Endodermal cell (in vitro differentiated cells): ENCODE results near the gene HHAT. TPM values are rescaled to one million over a fixed set of nuclear protein-coding genes. Genes with fewer than 3 reads are reported as not detected.

Experiments
- DNase-seq: peaks from one replicate; pipeline ENCODE4 v3.0.0-alpha.2; 2017
- H3K27ac ChIP-seq: 2 replicates; pipeline ENCODE4 v1.5.1; 2013; ENCODE audit warnings: mild to moderate bottlenecking, low read depth, low read length, moderate library complexity
- H3K27me3 ChIP-seq: 2 replicates; pipeline ENCODE4 v1.6.1; 2013; ENCODE audit warnings: mild to moderate bottlenecking, low read length, moderate library complexity; ENCODE audit not compliant: insufficient read depth, control insufficient read depth, poor library complexity, severe bottlenecking
- H3K36me3 ChIP-seq: 2 replicates; pipeline ENCODE4 v1.7.0; 2013; ENCODE audit warnings: mild to moderate bottlenecking, low read length, moderate library complexity; ENCODE audit not compliant: control insufficient read depth, insufficient read depth
- H3K4me1 ChIP-seq: one replicate; pipeline ENCODE4 v1.7.0; 2013; ENCODE audit warnings: low read length; ENCODE audit not compliant: control insufficient read depth, insufficient read depth
- H3K4me3 ChIP-seq: 2 replicates; pipeline ENCODE4 v1.5.1; 2013; ENCODE audit warnings: mild to moderate bottlenecking, low read length, moderate library complexity
- H3K9ac ChIP-seq: 2 replicates; pipeline ENCODE4 v1.6.1; 2013; ENCODE audit warnings: mild to moderate bottlenecking, low read length, moderate library complexity; ENCODE audit not compliant: poor library complexity, severe bottlenecking; ENCODE audit errors: extremely low read depth
- H3K9me3 ChIP-seq: 2 replicates; pipeline ENCODE4 v1.6.1; 2013; ENCODE audit warnings: mild to moderate bottlenecking, low read length, moderate library complexity; ENCODE audit not compliant: control insufficient read depth
- H3K27ac Mint-ChIP-seq: 2 replicates; pipeline ENCODE4 v1.8.0; 2020; ENCODE audit warnings: mixed read lengths
- H3K27me3 Mint-ChIP-seq: 2 replicates; pipeline ENCODE4 v1.8.0; 2021; ENCODE audit warnings: mild to moderate bottlenecking, mixed read lengths; ENCODE audit not compliant: insufficient read depth
- H3K36me3 Mint-ChIP-seq: 2 replicates; pipeline ENCODE4 v1.8.0; 2020; ENCODE audit warnings: low read depth, mixed read lengths
- H3K4me1 Mint-ChIP-seq: 2 replicates; pipeline ENCODE4 v1.8.0; 2020; ENCODE audit warnings: mixed read lengths
- H3K4me3 Mint-ChIP-seq: 2 replicates; pipeline ENCODE4 v1.8.0; 2020; ENCODE audit warnings: mild to moderate bottlenecking, moderate library complexity, mixed read lengths
- H3K9me3 Mint-ChIP-seq: 2 replicates; pipeline ENCODE4 v1.8.0; 2020; ENCODE audit warnings: mild to moderate bottlenecking, mixed read lengths
- WGBS, 2 experiments: methylation state at CpG; one replicate each; pipeline versions ENCODE4 v1.1.5 to v1.1.7; 2013; ENCODE audit warnings: missing lambda C conversion rate in 2 of 2, mixed read lengths in 1 of 2; ENCODE audit not compliant: insufficient coverage in 1 of 2, insufficient read length in 1 of 2; 5-methylcytosine and 5-hydroxymethylcytosine counted together
- total RNA-seq, 2 donors: library from RNA; stranded (reverse); fragmentation: NEBNext Ultra II Directional in 1 of 2; extraction: Animal tissue kit (Norgen Biotek cat#: 25700) in 1 of 2; gene quantifications; 2 replicates in 1 of 2; 3 replicates in 1 of 2; pipeline ENCODE4 v1.2.1, GENCODE V29; 2021
- TF ChIP-seq, protein P1 (sequence below): fragments of 200-600 bp; sonication (generic); conservative IDR thresholded peaks from 2 replicates; pipeline ENCODE4 v1.5.0; 2021; ENCODE audit warnings: antibody characterized with exemption, mild to moderate bottlenecking

HHAT gene
- total RNA-seq, 2 donors from 2014 or later: 6.9 to 9.8 TPM

DNA sequence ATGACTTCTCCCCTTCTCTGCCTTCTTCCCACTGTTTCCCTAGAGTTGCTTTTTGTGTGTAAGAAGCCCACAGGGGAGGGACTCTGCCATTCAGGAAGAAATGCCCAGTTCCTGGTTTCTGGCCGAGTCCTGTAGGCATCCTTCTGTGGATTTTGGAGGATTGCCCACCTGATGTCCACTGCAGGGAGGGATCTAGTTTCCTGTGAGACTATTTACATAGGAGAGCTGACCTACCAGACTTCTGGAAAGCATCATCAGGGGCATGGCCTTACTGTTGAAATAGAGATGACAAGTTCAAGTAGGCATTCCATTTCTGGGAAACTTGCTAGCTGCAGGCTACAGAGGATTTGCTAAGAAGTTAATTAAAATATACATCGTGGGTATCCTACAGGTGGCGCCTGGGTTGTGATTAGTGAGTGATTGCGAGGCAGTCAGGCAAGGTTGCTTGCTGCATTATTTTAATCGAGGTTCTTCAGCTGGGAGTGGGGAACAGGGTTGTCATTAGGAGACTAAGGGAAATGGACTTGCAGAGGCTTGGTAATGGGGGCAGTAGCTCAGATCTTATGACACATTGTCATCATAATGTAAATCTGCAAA lies 148.7 kb downstream of the HHAT start:
- DNase-seq: no peak
- Histone ChIP-seq H3K27me3 (peaks cover 7% of the 10 kb centered on the region), H3K4me1 (no peaks in the 10 kb centered on the region), H3K9me3 (peaks cover 14% of the 10 kb centered on the region), H3K4me3 (no peak overlapping the region), H3K27ac (no peak overlapping the region), H3K9ac (no peak overlapping the region), H3K36me3 (no peaks in the 10 kb centered on the region)
- H3K27ac Mint-ChIP-seq: no peak overlapping the region
- WGBS, 2 experiments: 81 to 100% methylated on average over 1 to 5 of the region's 5 CpGs
- H3K36me3 Mint-ChIP-seq: no peaks in the 10 kb centered on the region
- H3K9me3 Mint-ChIP-seq: peaks cover 4% of the 10 kb centered on the region
- TF ChIP-seq, protein P1, sequence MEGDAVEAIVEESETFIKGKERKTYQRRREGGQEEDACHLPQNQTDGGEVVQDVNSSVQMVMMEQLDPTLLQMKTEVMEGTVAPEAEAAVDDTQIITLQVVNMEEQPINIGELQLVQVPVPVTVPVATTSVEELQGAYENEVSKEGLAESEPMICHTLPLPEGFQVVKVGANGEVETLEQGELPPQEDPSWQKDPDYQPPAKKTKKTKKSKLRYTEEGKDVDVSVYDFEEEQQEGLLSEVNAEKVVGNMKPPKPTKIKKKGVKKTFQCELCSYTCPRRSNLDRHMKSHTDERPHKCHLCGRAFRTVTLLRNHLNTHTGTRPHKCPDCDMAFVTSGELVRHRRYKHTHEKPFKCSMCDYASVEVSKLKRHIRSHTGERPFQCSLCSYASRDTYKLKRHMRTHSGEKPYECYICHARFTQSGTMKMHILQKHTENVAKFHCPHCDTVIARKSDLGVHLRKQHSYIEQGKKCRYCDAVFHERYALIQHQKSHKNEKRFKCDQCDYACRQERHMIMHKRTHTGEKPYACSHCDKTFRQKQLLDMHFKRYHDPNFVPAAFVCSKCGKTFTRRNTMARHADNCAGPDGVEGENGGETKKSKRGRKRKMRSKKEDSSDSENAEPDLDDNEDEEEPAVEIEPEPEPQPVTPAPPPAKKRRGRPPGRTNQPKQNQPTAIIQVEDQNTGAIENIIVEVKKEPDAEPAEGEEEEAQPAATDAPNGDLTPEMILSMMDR: peak; percentile 35
- peaks cover 23% of the 10 kb centered on the region for H3K4me1 Mint-ChIP-seq
- H3K27me3 Mint-ChIP-seq: peaks cover 5% of the 10 kb centered on the region
- no peak overlapping the region for H3K4me3 Mint-ChIP-seq

DNA sequence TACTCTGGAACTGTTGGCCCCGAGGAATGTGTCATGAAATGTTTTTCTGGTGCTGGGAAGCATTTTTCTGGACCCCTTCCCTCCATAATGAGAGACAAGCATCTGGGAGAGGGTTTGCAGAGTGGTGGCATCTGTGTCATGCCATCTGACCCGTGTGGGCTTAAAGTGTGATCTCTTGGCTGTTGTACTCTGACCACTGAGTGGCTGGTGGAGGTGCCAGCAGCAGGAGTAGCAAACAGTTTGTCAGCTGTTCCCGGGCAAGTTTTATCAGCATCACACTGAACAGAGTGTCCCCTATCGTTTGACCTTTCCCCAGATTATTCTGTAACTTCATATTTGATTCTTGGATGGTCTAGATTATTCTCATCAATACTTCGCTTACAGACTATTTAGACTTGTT lies 150.1 kb downstream of the HHAT start:
- TF ChIP-seq, protein P1: no peak
- WGBS, 2 experiments: 90 to 95% methylated on average over 3 to 5 of the region's 5 CpGs

GRCh38 chr1:210482491-210482890 lies 153.8 kb downstream of the HHAT start:
- TF ChIP-seq, protein P1: no peak
- DNase-seq: no peak
- Histone ChIP-seq H3K4me3 (no peak overlapping the region), H3K36me3 (no peaks in the 10 kb centered on the region), H3K27ac (no peak overlapping the region), H3K27me3 (no peaks in the 10 kb centered on the region), H3K4me1 (no peaks in the 10 kb centered on the region), H3K9ac (no peak overlapping the region), H3K9me3 (peaks cover under 1% of the 10 kb centered on the region)
- WGBS, 2 experiments: 95 to 97% methylated on average over 4 to 6 of the region's 6 CpGs
- Mint-ChIP-seq H3K27me3 (peaks cover 3% of the 10 kb centered on the region), H3K36me3 (no peaks in the 10 kb centered on the region), H3K9me3 (no peaks in the 10 kb centered on the region), H3K27ac (no peak overlapping the region), H3K4me1 (peaks cover 3% of the 10 kb centered on the region), H3K4me3 (no peak overlapping the region)

More for the DNA sequence above, 150.1 kb downstream of the HHAT start:
- Mint-ChIP-seq H3K36me3 (no peaks in the 10 kb centered on the region), H3K9me3 (peaks cover 4% of the 10 kb centered on the region), H3K27me3 (peaks cover 5% of the 10 kb centered on the region), H3K4me3 (no peak overlapping the region), H3K27ac (no peak overlapping the region), H3K4me1 (peaks cover 15% of the 10 kb centered on the region)
- Histone ChIP-seq H3K4me3 (no peak overlapping the region), H3K4me1 (no peaks in the 10 kb centered on the region), H3K9me3 (peaks cover 14% of the 10 kb centered on the region), H3K27ac (no peak overlapping the region), H3K36me3 (no peaks in the 10 kb centered on the region), H3K9ac (no peak overlapping the region), H3K27me3 (peaks cover 7% of the 10 kb centered on the region)
- no peak for DNase-seq
